Uterus (tissue), 4 donors: ENCODE measurements around the gene RAB13. TPM values are rescaled to one million over a fixed set of nuclear protein-coding genes. Genes with fewer than 3 reads are reported as not detected.

Experiments
- DNase-seq, 2 donors: peaks; one replicate each; pipeline ENCODE4 v3.0.0-alpha.2; 2019 to 2020
- H3K27ac ChIP-seq, 2 donors: fragments of 200-600 bp; sonication (generic); 1 replicate in 1 of 2; 2 replicates in 1 of 2; pipeline ENCODE4 v1.5.1; 2016 to 2018
- H3K27me3 ChIP-seq, 2 donors: fragments of 200-600 bp; sonication (generic); one replicate each; pipeline ENCODE4 v1.5.1; 2018 to 2019; ENCODE audit warnings: control low read depth in 1 of 2
- H3K36me3 ChIP-seq, 2 donors: fragments of 200-600 bp; sonication (generic); one replicate each; pipeline ENCODE4 v1.5.1; 2019; ENCODE audit warnings: control low read depth in 1 of 2
- H3K4me1 ChIP-seq, 2 donors: fragments of 200-600 bp; sonication (generic); one replicate each; pipeline ENCODE4 v1.5.1; 2018 to 2019; ENCODE audit warnings: control low read depth in 1 of 2
- H3K4me3 ChIP-seq, 2 donors: fragments of 200-600 bp; sonication (generic); 1 replicate in 1 of 2; 2 replicates in 1 of 2; pipeline ENCODE4 v1.5.1; 2018 to 2019; ENCODE audit warnings: mild to moderate bottlenecking in 1 of 2
- H3K9me3 ChIP-seq, 2 donors: fragments of 200-600 bp; sonication (generic); one replicate each; pipeline ENCODE4 v1.5.1; 2019; ENCODE audit warnings: control low read depth in 1 of 2
- CTCF ChIP-seq, 4 experiments: fragments of 200-600 bp in 2 of 4; fragments of 450-650 bp in 2 of 4; sonication (generic) in 2 of 4; IDR thresholded peaks; one replicate each; pipeline ENCODE4 v1.5.1; 2016 to 2019; ENCODE audit warnings: antibody characterized with exemption in 4 of 4, mild to moderate bottlenecking in 2 of 4, moderate library complexity in 1 of 4
- POLR2A ChIP-seq, 2 donors: fragments of 450-650 bp; IDR thresholded peaks; one replicate each; pipeline ENCODE4 v1.6.1; 2016; ENCODE audit warnings: antibody characterized with exemption in 2 of 2, mild to moderate bottlenecking in 1 of 2, moderate library complexity in 1 of 2
- intact Hi-C: fragments of 100-400 bp; cut with DNase I; formaldehyde crosslinking; loops from one replicate; pipeline ENCODE4 v1.15.1; 2023; ENCODE audit warnings: low total_unique reads
- total RNA-seq, 4 donors: library from RNA; depleted of rRNA in 3 of 4; stranded (reverse); fragments of >200 nt in 3 of 4; gene quantifications; one replicate each; pipeline versions ENCODE4 v1.1.0 to v1.2.4, GENCODE V29; 2014 to 2023
- donor health status: DM: yes; HTN: yes; CAD: no.

The RAB13 gene
- total RNA-seq, 4 donors from 2014 or later = 16.9 to 120 (median 33.2) TPM

GRCh38 chr1:153941826-153942725 lies 44.1 kb downstream of the RAB13 start:
- Histone ChIP-seq H3K27me3 (no peaks in the 10 kb centered on the region), H3K4me3 (no peak overlapping the region), H3K9me3 (no peaks in the 10 kb centered on the region), H3K36me3 (no peaks in the 10 kb centered on the region), H3K27ac (no peak overlapping the region), H3K4me1 (peaks cover 6 to 10% of the 10 kb centered on the region in 2 donors)
- no peak for DNase-seq
- intact Hi-C loops = no loop called here
- no peak for TF ChIP-seq CTCF (IDR thresholded peaks at IDR 0.05)
- no peak for TF ChIP-seq POLR2A (IDR thresholded peaks at IDR 0.05)

GRCh38 chr1:153940756-153941155 lies 45.4 kb downstream of the RAB13 start:
- TF ChIP-seq CTCF (IDR thresholded peaks at IDR 0.05) (no peak), POLR2A (IDR thresholded peaks at IDR 0.05) (no peak)
- H3K4me1 ChIP-seq = peaks cover 6 to 10% of the 10 kb centered on the region in 2 donors
- intact Hi-C loops = no loop called here
- DNase-seq = no peak
- H3K27me3 ChIP-seq = no peaks in the 10 kb centered on the region
- no peaks in the 10 kb centered on the region for H3K36me3 ChIP-seq
- H3K4me3 ChIP-seq = no peak overlapping the region
- H3K9me3 ChIP-seq = no peaks in the 10 kb centered on the region
- H3K27ac ChIP-seq = no peak overlapping the region

- no peak overlapping the region for H3K4me3 ChIP-seq
These were observed 46.7 kb downstream of the RAB13 start for GRCh38 chr1:153939476-153939875.

GRCh38 chr1:153938996-153939395 lies 47.1 kb downstream of the RAB13 start:
- no peaks in the 10 kb centered on the region for H3K4me1 ChIP-seq
- TF ChIP-seq POLR2A (IDR thresholded peaks at IDR 0.05) (no peak), CTCF (IDR thresholded peaks at IDR 0.05) (no peak)
- no peaks in the 10 kb centered on the region for H3K27me3 ChIP-seq
- intact Hi-C loops = no loop called here
- H3K9me3 ChIP-seq = no peaks in the 10 kb centered on the region
- DNase-seq = no peak
- H3K27ac ChIP-seq = no peak overlapping the region
- no peaks in the 10 kb centered on the region for H3K36me3 ChIP-seq
- H3K4me3 ChIP-seq = no peak overlapping the region

More at GRCh38 chr1:153939476-153939875, 46.7 kb downstream of the RAB13 start:
- intact Hi-C loops = no loop called here
- peaks cover 0 to 1% of the 10 kb centered on the region in 2 donors for H3K4me1 ChIP-seq
- H3K36me3 ChIP-seq = no peaks in the 10 kb centered on the region
- no peaks in the 10 kb centered on the region for H3K9me3 ChIP-seq
- TF ChIP-seq CTCF (IDR thresholded peaks at IDR 0.05) (no peak), POLR2A (IDR thresholded peaks at IDR 0.05) (no peak)
- no peak for DNase-seq
- no peak overlapping the region for H3K27ac ChIP-seq
- H3K27me3 ChIP-seq = no peaks in the 10 kb centered on the region

GRCh38 chr1:153937331-153937730 lies 48.8 kb downstream of the RAB13 start:
- intact Hi-C loops = no loop called here
- Histone ChIP-seq H3K27me3 (no peaks in the 10 kb centered on the region), H3K4me3 (no peak overlapping the region), H3K27ac (no peak overlapping the region), H3K36me3 (no peaks in the 10 kb centered on the region), H3K9me3 (no peaks in the 10 kb centered on the region), H3K4me1 (no peaks in the 10 kb centered on the region)
- TF ChIP-seq CTCF (IDR thresholded peaks at IDR 0.05) (no peak), POLR2A (IDR thresholded peaks at IDR 0.05) (no peak)
- DNase-seq = no peak
